Smooth muscle cell (in vitro differentiated cells): ENCODE results near the gene NCOR1. TPM values are rescaled to one million over a fixed set of nuclear protein-coding genes. Genes with fewer than 3 reads are reported as not detected.

Experiments
- DNase-seq: peaks from one replicate; lab custom pipeline; 2025; ENCODE audit not compliant: unreplicated experiment; lab: John Stamatoyannopoulos, UW
- H2AFZ ChIP-seq: fragments of 200-600 bp; sonication (generic); 2 replicates; pipeline ENCODE4 v1.6.0; 2016; ENCODE audit warnings: antibody characterized with exemption, low read depth, mild to moderate bottlenecking
- H3F3A ChIP-seq: fragments of 200-600 bp; sonication (generic); 2 replicates; pipeline ENCODE4 v1.6.0; 2017; ENCODE audit warnings: antibody characterized with exemption, low read depth
- H3K27ac ChIP-seq: fragments of 200-600 bp; sonication (generic); 2 replicates; pipeline ENCODE4 v1.5.1; 2016; ENCODE audit warnings: low read depth, mild to moderate bottlenecking
- H3K27me3 ChIP-seq: fragments of 200-600 bp; sonication (generic); 2 replicates; pipeline ENCODE4 v1.6.1; 2016; ENCODE audit warnings: low read depth, mild to moderate bottlenecking
- H3K36me3 ChIP-seq: fragments of 200-600 bp; sonication (generic); 2 replicates; pipeline ENCODE4 v1.5.1; 2016; ENCODE audit warnings: low read depth
- H3K4me1 ChIP-seq: fragments of 200-600 bp; sonication (generic); 2 replicates; pipeline ENCODE4 v1.5.1; 2016; ENCODE audit warnings: low read depth
- H3K4me2 ChIP-seq: fragments of 200-600 bp; sonication (generic); 2 replicates; pipeline ENCODE4 v1.6.0; 2016; ENCODE audit warnings: mild to moderate bottlenecking
- H3K4me3 ChIP-seq: fragments of 200-600 bp; sonication (generic); 2 replicates; pipeline ENCODE4 v1.5.1; 2016; ENCODE audit warnings: mild to moderate bottlenecking
- H3K79me2 ChIP-seq: fragments of 200-600 bp; sonication (generic); 2 replicates; pipeline ENCODE4 v1.6.0; 2016; ENCODE audit warnings: low read depth, mild to moderate bottlenecking
- H3K9ac ChIP-seq: fragments of 200-600 bp; sonication (generic); 2 replicates; pipeline ENCODE4 v1.6.0; 2016; ENCODE audit warnings: low read depth
- H3K9me3 ChIP-seq: fragments of 200-600 bp; sonication (generic); replicated peaks from 2 replicates; pipeline ENCODE4 v1.5.1; 2016; ENCODE audit warnings: low read depth
- H4K20me1 ChIP-seq: fragments of 200-600 bp; sonication (generic); 2 replicates; pipeline ENCODE4 v1.6.0; 2016; ENCODE audit warnings: low read depth
- CTCF ChIP-seq: fragments of 200-600 bp; sonication (generic); IDR thresholded peaks from 2 replicates; pipeline ENCODE4 v1.5.1; 2017; ENCODE audit warnings: borderline replicate concordance, mild to moderate bottlenecking, antibody characterized with exemption; ENCODE audit not compliant: insufficient read depth, poor library complexity, severe bottlenecking
- WGBS: methylation state at CpG from one replicate; pipeline ENCODE4 v1.1.7; 2016; ENCODE audit warnings: low lambda C conversion rate; 5-methylcytosine and 5-hydroxymethylcytosine counted together
- polyA plus RNA-seq: library from polyadenylated mRNA; unstranded; fragments of >200 nt; fragmentation: Nextera tagmentation; extraction: Ambion mirVana; gene quantifications from 2 replicates; pipeline ENCODE4 v1.2.1, GENCODE V29; 2016
- total RNA-seq: library from RNA; depleted of rRNA; stranded (reverse); fragments of >200 nt; gene quantifications from 2 replicates; pipeline ENCODE4 v1.2.3, GENCODE V29; 2014

NCOR1 gene
- total and polyA plus RNA-seq, 2 experiments from 2014 or later: 79.1 to 119 TPM

GRCh38 chr17:16108871-16109270 lies 106.5 kb downstream of the NCOR1 start:
- no peak for DNase-seq
- over 99% methylated on average over 4 of the region's 4 CpGs for WGBS
- H3K36me3 ChIP-seq: peaks cover 5% of the 10 kb centered on the region
- no peak overlapping the region for H2AFZ ChIP-seq
- H4K20me1 ChIP-seq: peaks cover 20% of the 10 kb centered on the region
- no peak overlapping the region for H3K4me2 ChIP-seq
- no peaks in the 10 kb centered on the region for H3K4me1 ChIP-seq
- no peaks in the 10 kb centered on the region for H3F3A ChIP-seq
- no peak overlapping the region for H3K4me3 ChIP-seq
- no peaks in the 10 kb centered on the region for H3K27me3 ChIP-seq
- H3K9ac ChIP-seq: no peak overlapping the region
- H3K9me3 ChIP-seq: no peaks in the 10 kb centered on the region
- peaks cover 7% of the 10 kb centered on the region for H3K79me2 ChIP-seq
- no peak for TF ChIP-seq CTCF
- H3K27ac ChIP-seq: no peak overlapping the region

GRCh38 chr17:16108386-16108785 lies 106.9 kb downstream of the NCOR1 start:
- Histone ChIP-seq H3K27me3 (no peaks in the 10 kb centered on the region), H3K9me3 (no peaks in the 10 kb centered on the region), H3K79me2 (peaks cover 7% of the 10 kb centered on the region), H3K27ac (no peak overlapping the region), H3K9ac (no peak overlapping the region), H2AFZ (no peak overlapping the region), H3K4me1 (no peaks in the 10 kb centered on the region), H3F3A (no peaks in the 10 kb centered on the region), H4K20me1 (peaks cover 20% of the 10 kb centered on the region), H3K36me3 (peaks cover 5% of the 10 kb centered on the region), H3K4me3 (no peak overlapping the region), H3K4me2 (no peak overlapping the region)
- no peak for DNase-seq
- WGBS: 100% methylated on average over 1 of the region's 1 CpG
- TF ChIP-seq CTCF: no peak

- Histone ChIP-seq H3K27ac (no peak overlapping the region), H3K4me2 (no peak overlapping the region), H3K4me3 (no peak overlapping the region), H3K27me3 (no peaks in the 10 kb centered on the region), H4K20me1 (peaks cover 20% of the 10 kb centered on the region), H3K9me3 (no peaks in the 10 kb centered on the region), H2AFZ (no peak overlapping the region), H3K79me2 (peaks cover 7% of the 10 kb centered on the region), H3K36me3 (peaks cover 5% of the 10 kb centered on the region), H3F3A (no peaks in the 10 kb centered on the region), H3K9ac (no peak overlapping the region), H3K4me1 (no peaks in the 10 kb centered on the region)
- 95% methylated on average over 8 of the region's 8 CpGs for WGBS
- no peak for TF ChIP-seq CTCF
- DNase-seq: no peak
These were observed 108.1 kb downstream of the NCOR1 start for GRCh38 chr17:16107165-16107770.
